Astrocyte (in vitro differentiated cells and primary cell): ENCODE measurements around the gene ANKRD1.

Source experiments
- CTCF ChIP-seq: IDR thresholded peaks from 2 replicates; pipeline ENCODE4 v1.5.1; 2011; ENCODE audit warnings: low read depth, mild to moderate bottlenecking, inconsistent platforms, low read length, moderate library complexity; ENCODE audit not compliant: insufficient read depth
- EZH2 ChIP-seq: IDR thresholded peaks from 2 replicates; pipeline ENCODE4 v1.6.1; 2012; ENCODE audit warnings: mild to moderate bottlenecking, low read length, inconsistent platforms; ENCODE audit not compliant: insufficient read depth

- TF ChIP-seq CTCF (peak; percentile 83), EZH2 (no peak)
Measured at GRCh38 chr10:90911133-90912051, 9.5 kb downstream of the ANKRD1 start.
